Calu3 (cell line): ENCODE measurements around the gene NCKAP5. TPM values are rescaled to one million over a fixed set of nuclear protein-coding genes. Genes with fewer than 3 reads are reported as not detected.

Experiments
- BruUV-seq: library from RNA; stranded (reverse); fragments of 400-500 nt; replicated peaks from 2 replicates; lab custom pipeline; 2021; lab: Mats Ljungman, UMichigan
- CTCF ChIA-PET: fragments of 300-600 bp; sonication (Branson Sonifier 250); formaldehyde crosslinking; loops from one replicate; lab custom pipeline; 2022; ENCODE audit warnings: antibody characterized with exemption; lab: Charles Lee
- DNase-seq: peaks from one replicate; pipeline ENCODE4 v3.0.0; 2022
- H3K27ac Mint-ChIP-seq: one replicate; pipeline ENCODE4 v1.8.0; 2022; ENCODE audit warnings: mixed read lengths; ENCODE audit not compliant: unreplicated experiment
- H3K27me3 Mint-ChIP-seq: one replicate; pipeline ENCODE4 v1.8.0; 2022; ENCODE audit warnings: mixed read lengths; ENCODE audit not compliant: unreplicated experiment
- H3K36me3 Mint-ChIP-seq: one replicate; pipeline ENCODE4 v1.8.0; 2022; ENCODE audit warnings: mild to moderate bottlenecking, moderate library complexity, mixed read lengths; ENCODE audit not compliant: insufficient read depth, unreplicated experiment
- H3K4me1 Mint-ChIP-seq: one replicate; pipeline ENCODE4 v1.8.0; 2022; ENCODE audit warnings: mild to moderate bottlenecking, low read depth, mixed read lengths; ENCODE audit not compliant: unreplicated experiment
- H3K4me3 Mint-ChIP-seq: one replicate; pipeline ENCODE4 v1.8.0; 2022; ENCODE audit warnings: mild to moderate bottlenecking, low read depth, moderate library complexity, mixed read lengths; ENCODE audit not compliant: unreplicated experiment
- H3K9me3 Mint-ChIP-seq: one replicate; pipeline ENCODE4 v1.8.0; 2022; ENCODE audit warnings: low read depth, mixed read lengths; ENCODE audit not compliant: unreplicated experiment
- CTCF ChIP-seq: fragments of 200-600 bp; IDR thresholded peaks from one replicate; pipeline ENCODE4 v1.8.0; 2022; ENCODE audit warnings: antibody characterized with exemption; ENCODE audit not compliant: unreplicated experiment
- intact Hi-C: fragments of 100-400 bp; cut with micrococcal nuclease; formaldehyde crosslinking; loops from one replicate; pipeline ENCODE4 v1.10.0; 2022; ENCODE audit not compliant: unreplicated experiment
- total RNA-seq: library from RNA; stranded (reverse); gene quantifications from 2 replicates; pipeline ENCODE4 v1.2.3, GENCODE V29; 2022

Gene NCKAP5
- total RNA-seq, 1 experiment from 2014 or later, result 2.2 TPM

DNA sequence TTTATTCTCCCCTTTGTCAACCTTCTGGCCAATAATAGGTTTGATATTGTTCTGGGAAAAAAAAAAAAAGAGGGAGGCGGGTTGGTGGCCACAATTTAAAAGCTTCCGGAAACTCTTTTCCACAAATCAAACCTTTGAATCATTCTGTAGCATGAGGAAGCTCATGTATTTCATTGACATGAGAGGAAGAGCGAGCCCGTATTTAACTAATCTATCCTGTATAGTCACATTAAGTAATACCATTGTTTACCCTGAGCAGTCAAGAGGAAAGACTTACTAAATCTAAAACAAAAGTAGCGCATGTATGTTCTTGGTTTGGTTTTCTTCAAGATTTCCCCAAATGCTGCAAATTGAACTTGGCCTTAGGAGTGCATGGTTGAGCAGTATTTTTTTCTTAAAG is 120.1 kb downstream of the NCKAP5 start:
- CTCF ChIA-PET, result interaction anchor here (0.9 kb wide), 1 partner anchor 298 kb away, joined by 7 read pairs; no protein-coding TSS in a partner anchor
- BruUV-seq, result no TSS peak
- no peak for TF ChIP-seq CTCF
- no peak for DNase-seq
- Mint-ChIP-seq H3K36me3 (no peaks in the 10 kb centered on the region), H3K27me3 (no peaks in the 10 kb centered on the region), H3K9me3 (peaks cover 3% of the 10 kb centered on the region), H3K4me1 (peaks cover 6% of the 10 kb centered on the region), H3K4me3 (no peak overlapping the region), H3K27ac (no peak overlapping the region)
- intact Hi-C loops, result no loop called here

DNA sequence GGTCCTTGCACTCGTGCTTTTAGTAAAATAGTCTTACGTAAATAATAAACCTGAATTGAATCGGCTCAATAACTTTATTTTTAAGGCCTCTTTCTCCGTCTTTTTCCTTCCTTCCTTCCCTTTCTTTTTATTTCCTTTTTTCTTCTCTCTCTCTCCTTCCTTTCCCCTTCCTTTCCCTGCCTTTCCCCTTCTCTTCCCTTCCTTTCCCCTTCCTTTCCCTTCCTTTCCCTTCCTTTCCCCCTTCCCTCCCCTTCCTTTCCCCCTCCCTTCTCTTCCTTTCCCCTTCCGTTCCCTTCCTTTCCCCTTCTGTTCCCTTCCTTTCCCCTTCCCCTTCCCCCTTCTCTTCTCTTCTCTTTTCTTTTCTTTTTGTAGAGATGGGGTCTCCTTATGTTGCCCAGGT is 121.0 kb downstream of the NCKAP5 start:
- CTCF ChIA-PET, result interaction anchor here (0.9 kb wide), 1 partner anchor 297 kb away, joined by 7 read pairs; no protein-coding TSS in a partner anchor
- TF ChIP-seq CTCF, result no peak
- no peaks in the 10 kb centered on the region for H3K27me3 Mint-ChIP-seq
- DNase-seq, result no peak
- no peak overlapping the region for H3K27ac Mint-ChIP-seq
- intact Hi-C loops, result no loop called here
- BruUV-seq, result no TSS peak
- H3K36me3 Mint-ChIP-seq, result no peaks in the 10 kb centered on the region
- no peak overlapping the region for H3K4me3 Mint-ChIP-seq
- H3K9me3 Mint-ChIP-seq, result peaks cover 3% of the 10 kb centered on the region
- H3K4me1 Mint-ChIP-seq, result peaks cover 7% of the 10 kb centered on the region

GRCh38 chr2:133444465-133444864 is 123.8 kb downstream of the NCKAP5 start:
- no peak overlapping the region for H3K27ac Mint-ChIP-seq
- H3K9me3 Mint-ChIP-seq, result peaks cover 3% of the 10 kb centered on the region
- no peak for TF ChIP-seq CTCF
- no peak overlapping the region for H3K4me3 Mint-ChIP-seq
- CTCF ChIA-PET, result no interaction called here
- H3K27me3 Mint-ChIP-seq, result no peaks in the 10 kb centered on the region
- BruUV-seq, result no TSS peak
- peaks cover 7% of the 10 kb centered on the region for H3K4me1 Mint-ChIP-seq
- no peak for DNase-seq
- intact Hi-C loops, result no loop called here
- no peaks in the 10 kb centered on the region for H3K36me3 Mint-ChIP-seq

GRCh38 chr2:133442393-133442792 is 125.9 kb downstream of the NCKAP5 start:
- CTCF ChIA-PET, result no interaction called here
- intact Hi-C loops, result no loop called here
- BruUV-seq, result no TSS peak
- Mint-ChIP-seq H3K27me3 (no peaks in the 10 kb centered on the region), H3K4me3 (no peak overlapping the region), H3K36me3 (no peaks in the 10 kb centered on the region), H3K9me3 (peaks cover 3% of the 10 kb centered on the region), H3K4me1 (peaks cover 7% of the 10 kb centered on the region), H3K27ac (no peak overlapping the region)
- no peak for TF ChIP-seq CTCF
- DNase-seq, result no peak
